Testis (tissue), 3 donors: ENCODE results near the gene LAMP5. TPM values are rescaled to one million over a fixed set of nuclear protein-coding genes. Genes with fewer than 3 reads are reported as not detected.

Experiments used
- DNase-seq: peaks from one replicate; pipeline ENCODE4 v3.0.0-alpha.2; 2019
- H3K27ac ChIP-seq, 2 donors: fragments of 200-600 bp; sonication (generic); one replicate each; pipeline ENCODE4 v1.5.1; 2019
- H3K27me3 ChIP-seq: fragments of 200-600 bp; sonication (generic); one replicate; pipeline ENCODE4 v1.5.1; 2019
- H3K36me3 ChIP-seq: fragments of 200-600 bp; sonication (generic); one replicate; pipeline ENCODE4 v1.5.1; 2017; ENCODE audit warnings: low read depth; ENCODE audit errors: missing control alignments
- H3K4me1 ChIP-seq: fragments of 200-600 bp; sonication (generic); one replicate; pipeline ENCODE4 v1.5.1; 2019
- H3K4me3 ChIP-seq, 2 donors: fragments of 200-600 bp; sonication (generic); one replicate each; pipeline ENCODE4 v1.5.1; 2017 to 2019
- H3K9me3 ChIP-seq: fragments of 200-600 bp; sonication (generic); one replicate; pipeline ENCODE4 v1.5.1; 2017
- CTCF ChIP-seq, 3 experiments: fragments of 450-650 bp in 2 of 3; fragments of 200-600 bp in 1 of 3; sonication (generic) in 1 of 3; IDR thresholded peaks; one replicate each; pipeline ENCODE4 v1.5.1; 2016 to 2019; ENCODE audit warnings: antibody characterized with exemption in 3 of 3, mild to moderate bottlenecking in 2 of 3, moderate library complexity in 1 of 3
- POLR2A ChIP-seq: fragments of 450-650 bp; IDR thresholded peaks from one replicate; pipeline ENCODE4 v1.6.1; 2017; ENCODE audit warnings: antibody characterized with exemption, mild to moderate bottlenecking, moderate library complexity
- WGBS, 2 donors: methylation state at CpG; one replicate each; pipeline ENCODE4 v1.1.5; 2018; 5-methylcytosine and 5-hydroxymethylcytosine counted together
- intact Hi-C: fragments of 100-400 bp; cut with DNase I; formaldehyde crosslinking; loops from one replicate; pipeline ENCODE4 v1.15.1; 2023; ENCODE audit warnings: low total_unique reads
- polyA plus RNA-seq: library from polyadenylated mRNA; stranded (reverse); fragments of 350-450 nt; fragmentation: Illumina TruSeq; extraction: RNeasy Lipid Tissue Mini Kit (QIAGEN cat#74804); gene quantifications from one replicate; pipeline ENCODE4 v1.2.3, GENCODE V29; 2014; ENCODE audit warnings: low read depth, low replicate concordance; ENCODE audit not compliant: insufficient read depth
- total RNA-seq, 2 donors: library from RNA; depleted of rRNA; stranded (reverse); fragments of >200 nt; gene quantifications; one replicate each; pipeline ENCODE4 v1.2.3, GENCODE V29; 2016

The LAMP5 gene
- total and polyA plus RNA-seq, 3 donors from 2014 or later = 0.62 to 1.7 (median 0.71) TPM

- H3K27ac ChIP-seq = no peak overlapping the region
- DNase-seq = no peak
- no peaks in the 10 kb centered on the region for H3K9me3 ChIP-seq
- intact Hi-C loops = no loop called here
- no peak for TF ChIP-seq CTCF (IDR thresholded peaks at IDR 0.05)
- no peak for TF ChIP-seq POLR2A
- 72 to 79% methylated on average over 2 of the region's 2 CpGs for WGBS, 2 donors
- H3K4me1 ChIP-seq = no peaks in the 10 kb centered on the region
- no peak overlapping the region for H3K4me3 ChIP-seq
- H3K27me3 ChIP-seq = no peaks in the 10 kb centered on the region
- no peaks in the 10 kb centered on the region for H3K36me3 ChIP-seq
These were observed 17.2 kb downstream of the LAMP5 start for GRCh38 chr20:9531581-9531980.

GRCh38 chr20:9532069-9532838 is 17.9 kb downstream of the LAMP5 start:
- Histone ChIP-seq H3K36me3 (no peaks in the 10 kb centered on the region), H3K27ac (no peak overlapping the region), H3K9me3 (no peaks in the 10 kb centered on the region), H3K4me1 (no peaks in the 10 kb centered on the region), H3K4me3 (no peak overlapping the region), H3K27me3 (no peaks in the 10 kb centered on the region)
- no peak for DNase-seq
- intact Hi-C loops = no loop called here
- WGBS, 2 donors = 68 to 73% methylated on average over 4 of the region's 4 CpGs
- TF ChIP-seq CTCF (IDR thresholded peaks at IDR 0.05) (no peak), POLR2A (no peak)

- Histone ChIP-seq H3K4me1 (no peaks in the 10 kb centered on the region), H3K27me3 (no peaks in the 10 kb centered on the region), H3K27ac (no peak overlapping the region), H3K36me3 (no peaks in the 10 kb centered on the region), H3K4me3 (no peak overlapping the region), H3K9me3 (no peaks in the 10 kb centered on the region)
- 86% methylated on average over 5 of the region's 5 CpGs for WGBS, 2 donors
- DNase-seq = no peak
- intact Hi-C loops = no loop called here
- TF ChIP-seq POLR2A (no peak), CTCF (IDR thresholded peaks at IDR 0.05) (no peak)
These were observed 19.6 kb downstream of the LAMP5 start for GRCh38 chr20:9534025-9534424.

GRCh38 chr20:9535449-9535848 is 21.1 kb downstream of the LAMP5 start:
- H3K36me3 ChIP-seq = no peaks in the 10 kb centered on the region
- no peaks in the 10 kb centered on the region for H3K27me3 ChIP-seq
- H3K4me1 ChIP-seq = no peaks in the 10 kb centered on the region
- 86 to 90% methylated on average over 2 of the region's 2 CpGs for WGBS, 2 donors
- intact Hi-C loops = no loop called here
- no peak for DNase-seq
- H3K27ac ChIP-seq = no peak overlapping the region
- no peak for TF ChIP-seq POLR2A
- no peak for TF ChIP-seq CTCF (IDR thresholded peaks at IDR 0.05)
- no peaks in the 10 kb centered on the region for H3K9me3 ChIP-seq
- H3K4me3 ChIP-seq = no peak overlapping the region

GRCh38 chr20:9543214-9543613 is 28.8 kb downstream of the LAMP5 start:
- no peak overlapping the region for H3K4me3 ChIP-seq
- H3K27ac ChIP-seq = no peak overlapping the region
- no peak for TF ChIP-seq POLR2A
- no peak for TF ChIP-seq CTCF (IDR thresholded peaks at IDR 0.05)
- H3K4me1 ChIP-seq = no peaks in the 10 kb centered on the region
- no peaks in the 10 kb centered on the region for H3K9me3 ChIP-seq
- no peaks in the 10 kb centered on the region for H3K27me3 ChIP-seq
- intact Hi-C loops = no loop called here
- WGBS, 2 donors = 41 to 50% methylated on average over 4 of the region's 4 CpGs
- no peaks in the 10 kb centered on the region for H3K36me3 ChIP-seq
- no peak for DNase-seq
